ENCODE results near the gene AMOTL1.

DNA sequence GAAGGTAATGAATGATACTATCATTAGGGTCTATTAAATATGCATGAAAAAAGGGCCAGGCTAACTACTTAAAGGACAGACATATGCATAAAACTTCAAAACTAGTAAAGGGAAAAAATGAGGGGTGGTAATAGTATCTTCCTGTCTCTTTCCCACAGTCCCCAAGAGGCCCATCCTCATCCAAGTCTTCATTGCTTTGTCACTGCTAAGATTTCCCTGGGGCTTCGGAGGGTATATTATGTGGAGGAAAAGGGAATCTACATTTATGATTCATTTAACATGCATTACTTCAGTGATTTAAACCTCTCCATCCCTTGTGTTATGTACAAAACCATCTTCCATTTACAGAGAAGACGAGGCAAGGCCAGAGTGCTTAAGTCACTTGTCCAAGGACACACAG, 139.1 kb downstream of the AMOTL1 start:
- TF ChIP-seq POLR2A (IDR thresholded peaks at IDR 0.05) (no peak), CTCF (IDR thresholded peaks at IDR 0.05) (no peak)

Measured in esophagus squamous epithelium (tissue), 4 donors.